Fibroblast of skin of back (primary cell): ENCODE results near the gene OPN4.

Experiments used
- DNase-seq: peaks from one replicate; pipeline ENCODE4 v3.0.0-alpha.2; 2013

The OPN4 gene

GRCh38 chr10:86699991-86700840, 45.9 kb downstream of the OPN4 start:
- DNase-seq, result no peak

- no peak for DNase-seq
Observed at GRCh38 chr10:86700851-86701617, 46.7 kb downstream of the OPN4 start.

- DNase-seq, result no peak
Observed at GRCh38 chr10:86703176-86703575, 48.8 kb downstream of the OPN4 start.

GRCh38 chr10:86705139-86705538, 50.8 kb downstream of the OPN4 start:
- DNase-seq, result no peak

GRCh38 chr10:86705905-86706304, 51.6 kb downstream of the OPN4 start:
- DNase-seq, result no peak

GRCh38 chr10:86706401-86706841, 52.1 kb downstream of the OPN4 start:
- DNase-seq, result no peak

- DNase-seq, result no peak
Observed at GRCh38 chr10:86706977-86707376, 52.6 kb downstream of the OPN4 start.

- no peak for DNase-seq
Observed at GRCh38 chr10:86707505-86707904, 53.2 kb downstream of the OPN4 start.

GRCh38 chr10:86708068-86708782, 53.9 kb downstream of the OPN4 start:
- no peak for DNase-seq

GRCh38 chr10:86708783-86709380, 54.5 kb downstream of the OPN4 start:
- no peak for DNase-seq

- DNase-seq, result no peak
Observed at GRCh38 chr10:86709396-86710185, 55.2 kb downstream of the OPN4 start.

- DNase-seq, result peak; percentile 90
Observed at GRCh38 chr10:86710987-86711512, 56.7 kb downstream of the OPN4 start.

GRCh38 chr10:86711513-86712316, 57.4 kb downstream of the OPN4 start:
- peak; percentile 46 for DNase-seq

GRCh38 chr10:86712317-86712707, 58.0 kb downstream of the OPN4 start:
- DNase-seq, result no peak

- no peak for DNase-seq
Observed at GRCh38 chr10:86715156-86715795, 60.9 kb downstream of the OPN4 start.

- no peak for DNase-seq
Observed at GRCh38 chr10:86715836-86716235, 61.5 kb downstream of the OPN4 start.
